Stimulated activated naive B cell treated with anti-CD40 and anti-IgM and Interleukin-4, amounts not matched to agents 10 μg/mL and 1 μg/mL and 100 μg/mL, for 72 hours (primary cell): ENCODE data around the gene SDK1.
"Not testable (repeated sequence)": the region's sequence is repeated elsewhere in the genome, so short reads cannot be mapped to it uniquely, and the experiment has no call there.

Experiments
- ATAC-seq, 2 donors: fragments of 150-1000 bp; cut with Tn5 transposase; replicated peaks; 2 replicates each; pipeline ENCODE4 v1.10.0; 2021; ENCODE audit warnings: moderate library complexity in 1 of 2
- DNase-seq: peaks from one replicate; pipeline ENCODE4 v3.0.0; 2021
- H3K27ac Mint-ChIP-seq: one replicate; pipeline ENCODE4 v1.8.0; 2022; ENCODE audit warnings: mild to moderate bottlenecking, mixed read lengths
- H3K27me3 Mint-ChIP-seq, 2 donors: one replicate each; pipeline ENCODE4 v1.8.0; 2022; ENCODE audit warnings: mixed read lengths in 2 of 2
- H3K36me3 Mint-ChIP-seq, 2 donors: one replicate each; pipeline ENCODE4 v1.8.0; 2022; ENCODE audit warnings: mixed read lengths in 2 of 2, mild to moderate bottlenecking in 1 of 2
- H3K4me1 Mint-ChIP-seq, 2 donors: one replicate each; pipeline ENCODE4 v1.8.0; 2022; ENCODE audit warnings: mixed read lengths in 2 of 2, mild to moderate bottlenecking in 1 of 2
- H3K4me3 Mint-ChIP-seq, 2 donors: one replicate each; pipeline ENCODE4 v1.8.0; 2022; ENCODE audit warnings: mild to moderate bottlenecking in 2 of 2, mixed read lengths in 2 of 2, moderate library complexity in 1 of 2
- H3K9me3 Mint-ChIP-seq, 2 donors: one replicate each; pipeline ENCODE4 v1.8.0; 2022; ENCODE audit warnings: mixed read lengths in 2 of 2, mild to moderate bottlenecking in 1 of 2

Gene SDK1

GRCh38 chr7:4216016-4216415 lies 915.0 kb downstream of the SDK1 start:
- H3K9me3 Mint-ChIP-seq: peaks cover 3% of the 10 kb centered on the region in 2 donors
- no peaks in the 10 kb centered on the region for H3K4me1 Mint-ChIP-seq
- no peaks in the 10 kb centered on the region for H3K36me3 Mint-ChIP-seq
- H3K4me3 Mint-ChIP-seq: no peak overlapping the region
- no peak for DNase-seq
- H3K27me3 Mint-ChIP-seq: no peaks in the 10 kb centered on the region
- ATAC-seq: no peak
- no peak overlapping the region for H3K27ac Mint-ChIP-seq

DNA sequence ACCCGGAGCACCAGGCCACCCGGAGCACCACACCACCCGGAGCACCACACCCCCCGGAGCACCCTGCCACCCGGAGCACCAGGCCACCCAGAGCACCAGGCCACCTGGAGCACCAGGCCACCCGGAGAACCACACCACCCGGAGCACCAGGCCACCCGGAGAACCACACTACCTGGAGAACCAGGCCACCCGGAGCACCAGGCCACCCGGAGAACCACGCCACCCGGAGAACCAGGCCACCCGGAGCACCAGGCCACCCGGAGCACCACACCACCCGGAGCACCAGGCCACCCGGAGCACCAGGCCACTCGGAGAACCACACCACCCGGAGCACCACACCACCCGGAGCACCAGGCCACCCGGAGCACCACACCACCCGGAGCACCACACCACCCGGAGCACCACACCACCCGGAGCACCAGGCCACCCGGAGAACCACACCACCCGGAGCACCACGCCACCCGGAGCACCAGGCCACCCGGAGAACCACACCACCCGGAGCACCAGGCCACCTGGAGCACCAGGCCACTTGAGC lies 916.1 kb downstream of the SDK1 start:
- H3K4me1 Mint-ChIP-seq, H3K27me3 Mint-ChIP-seq, H3K9me3 Mint-ChIP-seq, H3K4me3 Mint-ChIP-seq, DNase-seq, H3K36me3 Mint-ChIP-seq, H3K27ac Mint-ChIP-seq, ATAC-seq: not testable (repeated sequence)

DNA sequence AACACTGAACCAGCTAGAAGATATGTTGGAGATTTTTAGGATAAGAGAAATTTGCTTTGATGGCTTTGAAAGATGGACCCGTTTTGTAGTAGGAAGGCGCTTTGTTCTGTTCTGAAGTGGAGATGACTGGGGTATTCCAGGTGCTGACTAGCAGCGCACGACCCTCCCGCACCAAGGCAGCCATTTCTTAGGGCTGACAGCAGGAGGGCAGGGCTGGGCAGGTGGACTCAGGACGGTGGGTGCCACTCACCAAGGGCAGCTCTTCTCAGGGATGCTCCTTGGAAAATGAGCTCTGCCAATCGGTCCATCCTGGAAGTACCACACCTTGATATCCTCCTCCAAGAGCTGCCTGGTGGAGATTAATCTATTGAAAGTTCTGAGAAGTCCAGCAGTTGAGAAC lies 917.4 kb downstream of the SDK1 start:
- Mint-ChIP-seq H3K27ac (no peak overlapping the region), H3K27me3 (no peaks in the 10 kb centered on the region), H3K4me3 (no peak overlapping the region), H3K4me1 (no peaks in the 10 kb centered on the region), H3K9me3 (peaks cover 0 to 3% of the 10 kb centered on the region in 2 donors), H3K36me3 (no peaks in the 10 kb centered on the region)
- DNase-seq (no peak), ATAC-seq (no peak)

- no peak overlapping the region for H3K27ac Mint-ChIP-seq
- ATAC-seq (no peak), DNase-seq (no peak)
- no peaks in the 10 kb centered on the region for H3K36me3 Mint-ChIP-seq
- no peaks in the 10 kb centered on the region for H3K4me1 Mint-ChIP-seq
- peaks cover 0 to 3% of the 10 kb centered on the region in 2 donors for H3K9me3 Mint-ChIP-seq
- H3K4me3 Mint-ChIP-seq: no peak overlapping the region
- no peaks in the 10 kb centered on the region for H3K27me3 Mint-ChIP-seq
Observed at GRCh38 chr7:4220011-4220410, 919.0 kb downstream of the SDK1 start.

DNA sequence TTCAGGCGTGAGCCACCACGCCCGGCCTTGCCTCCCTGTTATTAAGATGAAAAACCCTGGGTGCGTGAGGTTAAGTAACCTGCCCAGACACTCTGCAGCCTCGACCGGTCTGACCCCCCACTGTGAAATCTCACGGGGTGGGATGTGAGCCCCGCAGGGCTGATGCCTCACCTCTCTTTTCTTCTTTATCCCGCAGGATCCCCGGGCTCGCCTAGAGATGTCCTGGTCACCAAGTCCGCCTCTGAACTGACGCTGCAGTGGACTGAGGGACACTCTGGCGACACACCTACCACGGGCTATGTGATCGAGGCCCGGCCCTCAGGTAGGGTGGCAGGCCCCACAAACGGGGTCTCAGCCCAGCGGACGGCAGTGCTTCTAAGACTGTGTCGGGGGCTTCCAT lies 920.0 kb downstream of the SDK1 start:
- H3K9me3 Mint-ChIP-seq: peaks cover 0 to 3% of the 10 kb centered on the region in 2 donors
- no peaks in the 10 kb centered on the region for H3K27me3 Mint-ChIP-seq
- no peak overlapping the region for H3K4me3 Mint-ChIP-seq
- DNase-seq (no peak), ATAC-seq (no peak)
- H3K36me3 Mint-ChIP-seq: no peaks in the 10 kb centered on the region
- H3K27ac Mint-ChIP-seq: no peak overlapping the region
- no peaks in the 10 kb centered on the region for H3K4me1 Mint-ChIP-seq

GRCh38 chr7:4222676-4223075 lies 921.6 kb downstream of the SDK1 start:
- no peaks in the 10 kb centered on the region for H3K27me3 Mint-ChIP-seq
- ATAC-seq: no peak
- H3K4me3 Mint-ChIP-seq: no peak overlapping the region
- no peak for DNase-seq
- H3K9me3 Mint-ChIP-seq: peaks cover 0 to 3% of the 10 kb centered on the region in 2 donors
- H3K27ac Mint-ChIP-seq: no peak overlapping the region
- no peaks in the 10 kb centered on the region for H3K36me3 Mint-ChIP-seq
- H3K4me1 Mint-ChIP-seq: no peaks in the 10 kb centered on the region

DNA sequence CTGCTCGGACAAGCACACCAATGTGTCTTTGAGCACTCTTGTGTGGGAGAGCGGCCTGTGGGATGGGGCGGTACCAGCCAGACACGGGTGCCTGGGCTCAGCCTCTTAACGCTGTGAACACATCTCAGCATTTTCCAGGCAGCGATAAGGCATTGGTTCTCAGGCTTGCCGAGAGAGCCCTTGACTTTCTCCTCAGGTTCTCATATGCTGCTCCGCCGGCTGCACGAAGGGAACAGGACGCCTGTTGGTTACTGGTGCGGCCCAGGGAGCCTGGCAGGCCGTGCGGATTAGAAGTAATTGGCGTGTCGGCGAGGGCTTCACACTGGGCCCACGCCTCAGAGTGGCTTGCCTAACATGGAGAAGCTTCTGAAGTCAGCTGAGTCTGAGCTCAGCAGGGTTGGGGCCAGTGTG lies 924.3 kb downstream of the SDK1 start:
- Mint-ChIP-seq H3K27ac (no peak overlapping the region), H3K27me3 (no peaks in the 10 kb centered on the region), H3K4me3 (no peak overlapping the region), H3K36me3 (no peaks in the 10 kb centered on the region), H3K4me1 (no peaks in the 10 kb centered on the region), H3K9me3 (peaks cover under 1 to 7% of the 10 kb centered on the region in 2 donors)
- DNase-seq (no peak), ATAC-seq (no peak)

DNA sequence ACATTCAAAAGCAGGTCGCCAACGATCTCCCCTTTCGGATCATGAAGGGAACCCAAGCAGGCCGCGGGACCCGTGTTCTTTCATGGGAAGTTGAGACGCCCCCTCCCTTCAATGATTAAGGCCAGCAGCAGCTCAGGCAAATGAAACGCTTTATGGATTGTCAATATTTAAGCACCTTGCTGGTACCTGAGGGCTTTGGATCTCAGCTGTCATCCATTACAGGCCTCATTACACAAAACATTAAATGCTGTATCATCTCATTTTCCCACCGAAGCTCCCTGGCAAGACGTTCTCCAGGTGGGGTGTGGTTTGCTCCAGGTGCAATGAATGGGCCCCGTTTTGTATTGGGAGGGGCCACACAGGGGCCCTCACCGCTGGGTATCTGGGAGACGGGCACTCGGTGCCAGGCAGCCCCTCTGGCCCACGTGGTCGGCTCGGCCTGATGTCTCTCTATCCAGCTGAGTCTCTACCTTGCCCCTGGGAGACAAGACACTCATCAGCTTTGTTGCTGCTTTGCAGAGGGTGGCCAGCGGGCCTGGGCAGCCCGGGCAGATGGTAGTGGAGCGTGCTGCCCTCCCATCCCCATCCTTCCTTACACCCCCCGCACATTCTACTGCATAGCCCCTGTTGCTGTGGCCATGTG lies 925.0 kb downstream of the SDK1 start:
- ATAC-seq: no peak
- no peaks in the 10 kb centered on the region for H3K4me1 Mint-ChIP-seq

DNA sequence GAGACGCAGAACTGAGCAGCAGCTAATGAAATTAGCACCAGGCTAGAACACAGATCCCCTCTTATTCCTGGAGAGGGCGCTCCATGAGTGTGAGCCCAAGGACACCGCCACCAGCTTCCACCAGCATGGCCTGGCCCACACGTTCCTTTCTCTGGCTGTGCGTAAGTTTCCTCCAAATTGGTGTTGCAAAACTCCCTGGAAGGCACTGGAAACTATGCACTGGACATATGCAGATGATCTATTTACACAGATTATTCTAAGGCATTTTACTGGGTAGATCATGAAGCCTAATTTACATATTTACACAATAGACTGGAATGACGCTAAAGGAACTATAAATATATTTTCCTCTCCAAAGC lies 925.5 kb downstream of the SDK1 start:
- no peaks in the 10 kb centered on the region for H3K27me3 Mint-ChIP-seq
- no peaks in the 10 kb centered on the region for H3K36me3 Mint-ChIP-seq
- H3K27ac Mint-ChIP-seq: no peak overlapping the region
- no peak for DNase-seq
- no peaks in the 10 kb centered on the region for H3K4me1 Mint-ChIP-seq
- no peak overlapping the region for H3K4me3 Mint-ChIP-seq
- ATAC-seq: no peak
- peaks cover 1 to 7% of the 10 kb centered on the region in 2 donors for H3K9me3 Mint-ChIP-seq

More for the DNA sequence above, 925.0 kb downstream of the SDK1 start:
- H3K4me3 Mint-ChIP-seq: no peak overlapping the region
- peaks cover 1 to 7% of the 10 kb centered on the region in 2 donors for H3K9me3 Mint-ChIP-seq
- DNase-seq: no peak
- no peak overlapping the region for H3K27ac Mint-ChIP-seq
- H3K27me3 Mint-ChIP-seq: no peaks in the 10 kb centered on the region
- H3K36me3 Mint-ChIP-seq: no peaks in the 10 kb centered on the region

DNA sequence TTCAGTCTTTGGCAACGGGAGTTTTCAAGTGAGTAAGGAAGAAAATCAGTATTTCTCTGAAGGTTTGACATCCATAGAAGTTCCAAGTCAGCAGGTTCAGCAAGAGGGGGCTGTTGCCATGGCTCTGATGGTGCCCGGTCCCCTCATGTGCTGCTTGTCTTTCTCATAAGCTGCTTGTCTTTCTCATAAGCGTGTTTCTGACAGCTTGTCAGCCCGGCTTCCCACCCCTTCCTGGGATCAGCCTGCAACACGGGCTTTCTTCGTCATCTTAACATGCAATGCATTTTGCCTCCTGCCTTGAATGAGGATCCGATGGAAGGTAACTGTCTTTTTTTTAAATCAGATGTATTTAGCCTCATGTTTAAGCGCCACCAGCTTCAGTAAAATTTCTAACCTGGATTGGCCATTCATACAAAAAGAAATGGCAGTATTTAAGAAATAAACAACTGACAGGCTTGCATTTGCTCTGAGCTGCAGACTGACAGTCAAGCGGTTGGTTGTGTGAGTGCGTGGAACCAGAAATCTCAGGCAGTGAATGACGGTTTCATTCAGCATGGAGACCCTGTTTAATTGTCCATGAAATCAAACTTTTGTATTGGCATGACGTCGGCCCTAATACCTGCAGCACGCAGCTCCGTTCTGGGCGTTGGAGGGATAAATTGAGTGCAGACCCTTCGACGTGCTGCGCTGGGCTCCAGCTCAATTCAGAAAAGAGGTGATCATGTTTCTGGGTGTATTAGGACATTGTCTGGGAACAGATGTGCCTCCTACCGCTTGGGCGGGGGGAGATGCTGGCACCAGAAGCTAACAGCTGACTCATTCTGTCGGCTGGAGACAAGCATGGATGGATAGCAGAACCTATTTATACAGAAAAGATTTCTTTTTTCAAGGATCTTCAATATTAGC lies 926.3 kb downstream of the SDK1 start:
- DNase-seq (no peak), ATAC-seq (no peak)
- H3K4me3 Mint-ChIP-seq: no peak overlapping the region
- H3K4me1 Mint-ChIP-seq: no peaks in the 10 kb centered on the region
- H3K27me3 Mint-ChIP-seq: no peaks in the 10 kb centered on the region
- H3K27ac Mint-ChIP-seq: no peak overlapping the region
- no peaks in the 10 kb centered on the region for H3K36me3 Mint-ChIP-seq
- peaks cover 1 to 7% of the 10 kb centered on the region in 2 donors for H3K9me3 Mint-ChIP-seq

DNA sequence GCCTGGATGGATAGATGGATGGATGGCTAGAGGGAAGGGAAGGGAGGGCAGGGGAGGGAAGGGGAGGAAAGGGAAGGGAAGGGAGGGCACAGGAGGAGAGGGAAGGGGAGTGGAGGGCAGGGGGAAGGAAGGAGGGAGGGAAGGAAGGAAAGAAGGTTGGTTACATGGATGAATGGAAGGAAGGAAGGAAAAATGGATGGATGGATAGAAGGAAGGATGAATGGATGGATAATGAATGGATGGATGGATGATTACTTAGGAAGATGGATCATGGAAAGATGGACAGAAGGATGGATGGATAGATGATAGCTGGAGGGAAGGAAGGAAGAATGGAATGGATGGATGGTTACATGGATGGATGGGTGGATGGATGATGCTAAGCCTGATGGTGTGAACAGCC lies 929.3 kb downstream of the SDK1 start:
- no peaks in the 10 kb centered on the region for H3K4me1 Mint-ChIP-seq
- DNase-seq: no peak
- peaks cover 1 to 7% of the 10 kb centered on the region in 2 donors for H3K9me3 Mint-ChIP-seq
- no peak for ATAC-seq
- H3K27ac Mint-ChIP-seq: no peak overlapping the region
- no peaks in the 10 kb centered on the region for H3K36me3 Mint-ChIP-seq
- H3K4me3 Mint-ChIP-seq: no peak overlapping the region
- H3K27me3 Mint-ChIP-seq: no peaks in the 10 kb centered on the region

- no peak overlapping the region for H3K27ac Mint-ChIP-seq
- no peaks in the 10 kb centered on the region for H3K36me3 Mint-ChIP-seq
- no peak overlapping the region for H3K4me3 Mint-ChIP-seq
- DNase-seq (no peak), ATAC-seq (no peak)
- peaks cover 1 to 7% of the 10 kb centered on the region in 2 donors for H3K9me3 Mint-ChIP-seq
- H3K4me1 Mint-ChIP-seq: no peaks in the 10 kb centered on the region
- H3K27me3 Mint-ChIP-seq: no peaks in the 10 kb centered on the region
Observed at GRCh38 chr7:4233146-4233545, 932.1 kb downstream of the SDK1 start.

DNA sequence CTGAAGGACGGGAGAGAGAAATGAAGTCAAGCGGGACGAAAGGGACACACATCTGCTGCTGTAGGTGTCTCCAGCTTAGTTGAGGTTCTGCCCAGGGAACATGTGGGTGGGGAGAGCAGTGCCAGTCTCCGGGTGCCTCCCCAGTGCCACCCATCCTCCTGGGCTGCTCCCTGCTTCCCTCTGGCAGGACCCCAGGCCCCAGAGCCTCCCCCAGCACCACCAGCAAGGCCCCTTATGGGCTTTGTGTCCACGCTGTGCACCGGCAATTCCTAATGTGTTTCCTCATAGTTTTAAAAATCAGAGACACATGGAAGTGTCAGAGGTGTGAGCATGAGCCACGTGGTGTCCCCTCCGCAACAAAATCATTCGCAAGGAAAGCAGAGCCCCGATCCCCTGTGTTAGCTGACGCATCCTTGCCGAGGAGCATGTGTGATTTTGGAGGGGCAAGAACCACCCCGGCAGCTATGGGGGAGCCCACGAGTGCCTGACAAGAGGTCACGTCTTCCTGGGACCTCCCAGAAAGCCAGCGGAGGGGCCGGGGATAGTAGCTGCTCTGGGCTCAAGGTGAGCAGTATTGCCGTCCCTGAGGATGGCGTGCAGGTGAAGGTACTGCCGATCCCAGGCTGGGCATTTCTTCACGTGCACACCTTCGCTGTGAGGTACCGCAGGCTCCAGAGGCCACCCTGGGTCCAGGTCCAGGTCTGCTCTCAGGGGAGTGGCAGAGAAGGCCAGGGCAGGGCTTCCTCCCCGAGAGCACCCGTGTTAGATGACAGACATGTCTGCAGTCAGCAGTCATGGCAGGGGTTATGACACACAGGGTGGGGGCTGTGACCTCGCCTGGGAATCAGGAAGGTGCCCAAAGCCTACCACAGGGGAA lies 932.8 kb downstream of the SDK1 start:
- H3K27ac Mint-ChIP-seq: no peak overlapping the region
- no peaks in the 10 kb centered on the region for H3K36me3 Mint-ChIP-seq
- H3K27me3 Mint-ChIP-seq: no peaks in the 10 kb centered on the region
- H3K4me3 Mint-ChIP-seq: no peak overlapping the region
- H3K4me1 Mint-ChIP-seq: no peaks in the 10 kb centered on the region
- DNase-seq: no peak
- no peak for ATAC-seq
- H3K9me3 Mint-ChIP-seq: peaks cover 1 to 7% of the 10 kb centered on the region in 2 donors

- H3K27me3 Mint-ChIP-seq: no peaks in the 10 kb centered on the region
- H3K4me3 Mint-ChIP-seq: no peak overlapping the region
- no peaks in the 10 kb centered on the region for H3K4me1 Mint-ChIP-seq
- H3K9me3 Mint-ChIP-seq: peaks cover 1 to 7% of the 10 kb centered on the region in 2 donors
- H3K36me3 Mint-ChIP-seq: no peaks in the 10 kb centered on the region
- DNase-seq: no peak
- ATAC-seq: no peak
- no peak overlapping the region for H3K27ac Mint-ChIP-seq
Observed at GRCh38 chr7:4234498-4234855, 933.4 kb downstream of the SDK1 start.
